GM08714 (cell line): ENCODE measurements around the gene EHMT2.
"Not testable (repeated sequence)": the region's sequence is repeated elsewhere in the genome, so short reads cannot be mapped to it uniquely, and the experiment has no call there.

Experiments
- H3K4me3 ChIP-seq: fragments of 200-500 bp; sonication (Bioruptor generic); 2 replicates; pipeline ENCODE4 v1.5.1; 2014; ENCODE audit warnings: mild to moderate bottlenecking, low read length, inconsistent platforms
- ZNF274 ChIP-seq: IDR thresholded peaks from 2 replicates; pipeline ENCODE4 v1.6.1; 2012; ENCODE audit warnings: mild to moderate bottlenecking, low read depth, low read length

Gene EHMT2

GRCh38 chr6:31877125-31877650 lies 20.3 kb downstream of the EHMT2 start:
- H3K4me3 ChIP-seq, result no peak overlapping the region
- TF ChIP-seq ZNF274, result no peak

GRCh38 chr6:31876357-31876756 lies 21.1 kb downstream of the EHMT2 start:
- TF ChIP-seq ZNF274, result no peak
- H3K4me3 ChIP-seq, result no peak overlapping the region

- no peak for TF ChIP-seq ZNF274
- H3K4me3 ChIP-seq, result no peak overlapping the region
These were observed 21.6 kb downstream of the EHMT2 start for GRCh38 chr6:31875877-31876276.

GRCh38 chr6:31874836-31875572 lies 22.5 kb downstream of the EHMT2 start:
- no peak for TF ChIP-seq ZNF274
- H3K4me3 ChIP-seq, result no peak overlapping the region

- no peak for TF ChIP-seq ZNF274
These were observed 23.3 kb downstream of the EHMT2 start for GRCh38 chr6:31874084-31874670.

GRCh38 chr6:31871046-31871659 lies 26.3 kb downstream of the EHMT2 start:
- no peak overlapping the region for H3K4me3 ChIP-seq
- no peak for TF ChIP-seq ZNF274

More at GRCh38 chr6:31874084-31874670, 23.3 kb downstream of the EHMT2 start:
- no peak overlapping the region for H3K4me3 ChIP-seq

GRCh38 chr6:31870385-31870921 lies 27.0 kb downstream of the EHMT2 start:
- no peak overlapping the region for H3K4me3 ChIP-seq
- no peak for TF ChIP-seq ZNF274

GRCh38 chr6:31869343-31869742 lies 28.2 kb downstream of the EHMT2 start:
- H3K4me3 ChIP-seq, result no peak overlapping the region
- no peak for TF ChIP-seq ZNF274

GRCh38 chr6:31868658-31868971 lies 28.9 kb downstream of the EHMT2 start:
- H3K4me3 ChIP-seq, result not testable (repeated sequence)

GRCh38 chr6:31865205-31866118 lies 32.0 kb downstream of the EHMT2 start:
- no peak for TF ChIP-seq ZNF274
- no peak overlapping the region for H3K4me3 ChIP-seq

GRCh38 chr6:31864818-31865204 lies 32.7 kb downstream of the EHMT2 start:
- no peak for TF ChIP-seq ZNF274

GRCh38 chr6:31864123-31864562 lies 33.4 kb downstream of the EHMT2 start:
- peak overlapping the region; percentile 71 for H3K4me3 ChIP-seq

More at GRCh38 chr6:31864818-31865204, 32.7 kb downstream of the EHMT2 start:
- no peak overlapping the region for H3K4me3 ChIP-seq

GRCh38 chr6:31862344-31863235 lies 34.9 kb downstream of the EHMT2 start, which contains the start of gene NEU1:
Gene NEU1 (minus strand): TSS chr6:31862821. CDS start chr6:31862776, 45 bp downstream.
- H3K4me3 ChIP-seq, result peak within 1 kb of the TSS; percentile 72

More at GRCh38 chr6:31862344-31863235, 34.9 kb downstream of the EHMT2 start, which contains the start of gene NEU1:
- TF ChIP-seq ZNF274, result no peak
